Measurements from ENCODE around the gene ZNF408.

GRCh38 chr11:46684367-46684766 lies 16.5 kb upstream of the ZNF408 start:
- TF ChIP-seq, protein P1, sequence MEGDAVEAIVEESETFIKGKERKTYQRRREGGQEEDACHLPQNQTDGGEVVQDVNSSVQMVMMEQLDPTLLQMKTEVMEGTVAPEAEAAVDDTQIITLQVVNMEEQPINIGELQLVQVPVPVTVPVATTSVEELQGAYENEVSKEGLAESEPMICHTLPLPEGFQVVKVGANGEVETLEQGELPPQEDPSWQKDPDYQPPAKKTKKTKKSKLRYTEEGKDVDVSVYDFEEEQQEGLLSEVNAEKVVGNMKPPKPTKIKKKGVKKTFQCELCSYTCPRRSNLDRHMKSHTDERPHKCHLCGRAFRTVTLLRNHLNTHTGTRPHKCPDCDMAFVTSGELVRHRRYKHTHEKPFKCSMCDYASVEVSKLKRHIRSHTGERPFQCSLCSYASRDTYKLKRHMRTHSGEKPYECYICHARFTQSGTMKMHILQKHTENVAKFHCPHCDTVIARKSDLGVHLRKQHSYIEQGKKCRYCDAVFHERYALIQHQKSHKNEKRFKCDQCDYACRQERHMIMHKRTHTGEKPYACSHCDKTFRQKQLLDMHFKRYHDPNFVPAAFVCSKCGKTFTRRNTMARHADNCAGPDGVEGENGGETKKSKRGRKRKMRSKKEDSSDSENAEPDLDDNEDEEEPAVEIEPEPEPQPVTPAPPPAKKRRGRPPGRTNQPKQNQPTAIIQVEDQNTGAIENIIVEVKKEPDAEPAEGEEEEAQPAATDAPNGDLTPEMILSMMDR (IDR thresholded peaks at IDR 0.05; ENCODE audit: low read length) = no peak
- no peak for TF ChIP-seq EZH2 (IDR thresholded peaks at IDR 0.05; ENCODE audit: borderline replicate concordance, low read length)
